ENCODE measurements around the gene TIMP2. TPM values are rescaled to one million over a fixed set of nuclear protein-coding genes. Genes with fewer than 3 reads are reported as not detected.

TIMP2 gene
- total RNA-seq, 1 experiment from 2014 or later: 29.0 TPM

- Histone ChIP-seq H3K14ac (ENCODE audit: insufficient read depth, low read length) (no peak overlapping the region), H3K79me1 (ENCODE audit: insufficient read depth, low read depth, low read length, poor library complexity, severe bottlenecking) (no peaks in the 10 kb centered on the region), H4K5ac (ENCODE audit: insufficient read length, low read depth, low read length) (no peak overlapping the region), H4K8ac (replicated peaks; ENCODE audit: insufficient read length, low read depth, low read length) (no peak overlapping the region), H3K9ac (ENCODE audit: extremely low read depth, insufficient read length, low read length) (no peak overlapping the region), H3T11ph (ENCODE audit: low read length) (no peak overlapping the region), H3K23me2 (ENCODE audit: insufficient read length, low read depth, low read length, poor library complexity, severe bottlenecking) (no peaks in the 10 kb centered on the region), H3K9me3 (ENCODE audit: control insufficient read depth, low read depth, low read length) (no peaks in the 10 kb centered on the region), H3K4me2 (ENCODE audit: insufficient read depth, insufficient read length, low read length) (no peak overlapping the region), H2BK5ac (ENCODE audit: insufficient read length, low read length) (no peak overlapping the region), H4K91ac (ENCODE audit: insufficient read length, low read depth, low read length) (no peak overlapping the region), H2AK5ac (ENCODE audit: insufficient read length, low read length) (no peak overlapping the region), H3K4ac (ENCODE audit: low read depth, low read length) (no peak overlapping the region), H3K56ac (ENCODE audit: insufficient read length, low read depth, low read length) (no peak overlapping the region), H3K79me2 (ENCODE audit: insufficient read depth, low read length) (no peaks in the 10 kb centered on the region), H2BK15ac (ENCODE audit: low read depth, low read length) (no peak overlapping the region), H4K20me1 (ENCODE audit: control insufficient read depth, insufficient read depth, insufficient read length) (no peaks in the 10 kb centered on the region), H2BK120ac (ENCODE audit: low read depth, low read length, poor library complexity, severe bottlenecking) (no peak overlapping the region), H3K27me3 (ENCODE audit: insufficient read depth, low read length) (no peaks in the 10 kb centered on the region), H3K27ac (ENCODE audit: insufficient read length, low read depth, low read length) (no peak overlapping the region), H3K18ac (ENCODE audit: insufficient read length, low read depth, low read length) (no peak overlapping the region), H2BK12ac (ENCODE audit: insufficient read length, low read depth, low read length) (no peak overlapping the region), H3K23ac (ENCODE audit: insufficient read length, low read depth, low read length) (no peak overlapping the region), H3K4me1 (ENCODE audit: insufficient read depth, low read length) (peaks cover 2% of the 10 kb centered on the region; the same call in 1 of the 2 replicates), H2BK20ac (ENCODE audit: low read depth, low read length, poor library complexity, severe bottlenecking) (no peak overlapping the region), H2AFZ (ENCODE audit: low read length) (no peak overlapping the region)
- peaks cover 16 to 21% of the 10 kb centered on the region in 2 experiments for H3K4me1 Mint-ChIP-seq
- H3K27ac Mint-ChIP-seq: no peak overlapping the region; a peak in 1 of 7 replicates
- no peaks in the 10 kb centered on the region for H3K36me3 Mint-ChIP-seq (ENCODE audit: insufficient read depth in 1 of 3, low read depth in 3 of 3)
- WGBS (ENCODE audit: extremely low coverage, insufficient read length, low lambda C conversion rate): no CpG with 5 or more reads among the region's 12 CpGs
- no peaks in the 10 kb centered on the region for H3K9me3 Mint-ChIP-seq
- H3K27me3 Mint-ChIP-seq (ENCODE audit: low read depth): no peaks in the 10 kb centered on the region; the same call in 1 of the 2 replicates
- no peak for TF ChIP-seq CTCF (conservative IDR thresholded peaks at IDR 0.05)
- DNase-seq: no peak
- no peak overlapping the region for H3K4me3 Mint-ChIP-seq
These were observed 38.2 kb downstream of the TIMP2 start for GRCh38 chr17:78886954-78887353.

Measured in H9 (cell line).